Esophagus muscularis mucosa (tissue), 4 donors: ENCODE measurements around the gene ATXN7L3.

ENCODE experiments used
- EP300 ChIP-seq: sonication (generic); formaldehyde crosslinking; IDR thresholded peaks from one replicate; pipeline ENCODE4 v1.6.1; 2017; ENCODE audit warnings: antibody characterized with exemption
- POLR2AphosphoS5 ChIP-seq, 2 donors: sonication (generic); formaldehyde crosslinking; IDR thresholded peaks; one replicate each; pipeline ENCODE4 v1.6.1; 2017; ENCODE audit warnings: antibody characterized with exemption in 2 of 2
- TF ChIP-seq, protein P1 (sequence below), 3 experiments: fragments of 200-600 bp in 2 of 3; fragments of 450-650 bp in 1 of 3; sonication (generic) in 2 of 3; IDR thresholded peaks; one replicate each; pipeline ENCODE4 v1.5.1; 2017 to 2019; ENCODE audit warnings: antibody characterized with exemption in 3 of 3, mild to moderate bottlenecking in 2 of 3, moderate library complexity in 1 of 3

DNA sequence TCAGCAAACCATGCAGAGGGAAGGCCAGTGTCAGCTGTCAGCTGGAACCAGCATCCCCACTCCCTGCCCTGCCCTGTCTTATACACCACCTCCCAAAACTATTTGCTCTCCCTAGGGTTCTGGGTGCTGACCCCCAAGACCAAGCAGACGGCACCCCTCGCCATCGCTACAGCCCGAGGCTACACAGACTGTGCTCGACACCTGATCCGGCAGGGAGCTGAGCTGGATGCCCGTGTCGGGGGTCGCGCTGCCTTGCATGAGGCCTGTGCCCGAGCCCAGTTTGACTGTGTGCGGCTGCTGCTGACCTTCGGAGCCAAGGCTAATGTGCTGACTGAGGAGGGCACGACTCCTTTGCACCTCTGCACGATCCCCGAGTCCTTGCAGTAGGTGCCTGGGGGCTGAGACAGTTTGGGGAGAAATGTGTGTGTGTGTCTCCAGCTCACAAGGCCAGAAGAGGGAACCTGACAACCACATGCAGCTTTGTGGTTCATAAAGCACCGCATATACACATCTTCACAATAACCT, 27.7 kb downstream of the ATXN7L3 start:
- TF ChIP-seq POLR2AphosphoS5 (IDR thresholded peaks at IDR 0.05) = no peak
- TF ChIP-seq, protein P1, sequence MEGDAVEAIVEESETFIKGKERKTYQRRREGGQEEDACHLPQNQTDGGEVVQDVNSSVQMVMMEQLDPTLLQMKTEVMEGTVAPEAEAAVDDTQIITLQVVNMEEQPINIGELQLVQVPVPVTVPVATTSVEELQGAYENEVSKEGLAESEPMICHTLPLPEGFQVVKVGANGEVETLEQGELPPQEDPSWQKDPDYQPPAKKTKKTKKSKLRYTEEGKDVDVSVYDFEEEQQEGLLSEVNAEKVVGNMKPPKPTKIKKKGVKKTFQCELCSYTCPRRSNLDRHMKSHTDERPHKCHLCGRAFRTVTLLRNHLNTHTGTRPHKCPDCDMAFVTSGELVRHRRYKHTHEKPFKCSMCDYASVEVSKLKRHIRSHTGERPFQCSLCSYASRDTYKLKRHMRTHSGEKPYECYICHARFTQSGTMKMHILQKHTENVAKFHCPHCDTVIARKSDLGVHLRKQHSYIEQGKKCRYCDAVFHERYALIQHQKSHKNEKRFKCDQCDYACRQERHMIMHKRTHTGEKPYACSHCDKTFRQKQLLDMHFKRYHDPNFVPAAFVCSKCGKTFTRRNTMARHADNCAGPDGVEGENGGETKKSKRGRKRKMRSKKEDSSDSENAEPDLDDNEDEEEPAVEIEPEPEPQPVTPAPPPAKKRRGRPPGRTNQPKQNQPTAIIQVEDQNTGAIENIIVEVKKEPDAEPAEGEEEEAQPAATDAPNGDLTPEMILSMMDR (IDR thresholded peaks at IDR 0.05) = no peak
- TF ChIP-seq EP300 = no peak
